CD4-positive, alpha-beta T cell treated with Interleukin-4 for 4 hours (primary cell): Measurements from ENCODE around the gene SFTPB.

ENCODE experiments used
- DNase-seq: peaks from one replicate; pipeline ENCODE4 v3.0.0-alpha.2; 2020

The SFTPB gene

GRCh38 chr2:85699325-85699724 is 31.3 kb upstream of the SFTPB start:
- DNase-seq = no peak

GRCh38 chr2:85698880-85699254 is 30.9 kb upstream of the SFTPB start:
- no peak for DNase-seq

GRCh38 chr2:85698184-85698879 is 30.3 kb upstream of the SFTPB start:
- DNase-seq = no peak

- DNase-seq = no peak
Measured at GRCh38 chr2:85697716-85698115, 29.7 kb upstream of the SFTPB start.

GRCh38 chr2:85697096-85697495 is 29.1 kb upstream of the SFTPB start:
- no peak for DNase-seq

- DNase-seq = no peak
Measured at GRCh38 chr2:85695691-85696668, 28.0 kb upstream of the SFTPB start.

- no peak for DNase-seq
Measured at GRCh38 chr2:85695121-85695520, 27.1 kb upstream of the SFTPB start.

GRCh38 chr2:85694052-85695025 is 26.3 kb upstream of the SFTPB start, which contains the start of gene GNLY:
TSS of gene GNLY (plus strand) at chr2:85694358. CDS start at chr2:85694419, 61 bp downstream.
- peak; percentile 38 for DNase-seq

- DNase-seq = peak; percentile 36
Measured at GRCh38 chr2:85692039-85692645, 24.1 kb upstream of the SFTPB start.

- no peak for DNase-seq
Measured at GRCh38 chr2:85690932-85691331, 22.9 kb upstream of the SFTPB start.

GRCh38 chr2:85684806-85685205 is 16.8 kb upstream of the SFTPB start:
- DNase-seq = no peak

GRCh38 chr2:85684380-85684779 is 16.4 kb upstream of the SFTPB start:
- DNase-seq = no peak

GRCh38 chr2:85682378-85682777 is 14.4 kb upstream of the SFTPB start:
- no peak for DNase-seq

GRCh38 chr2:85681776-85682175 is 13.8 kb upstream of the SFTPB start:
- no peak for DNase-seq

GRCh38 chr2:85681372-85681763 is 13.4 kb upstream of the SFTPB start:
- DNase-seq = no peak

GRCh38 chr2:85680707-85681371 is 12.8 kb upstream of the SFTPB start:
- DNase-seq = no peak

- peak; percentile 58 for DNase-seq
Measured at GRCh38 chr2:85678794-85679672, 11.0 kb upstream of the SFTPB start.

GRCh38 chr2:85678377-85678776 is 10.4 kb upstream of the SFTPB start:
- DNase-seq = no peak

- DNase-seq = no peak
Measured at GRCh38 chr2:85675866-85676548, 8.0 kb upstream of the SFTPB start.

- DNase-seq = no peak
Measured at GRCh38 chr2:85675427-85675826, 7.4 kb upstream of the SFTPB start.
